ENCODE data around the gene P2RX6. TPM values are rescaled to one million over a fixed set of nuclear protein-coding genes. Genes with fewer than 3 reads are reported as not detected.
A peak's percentile ranks its signal among the peaks of the same experiment; 100 is the strongest.

The P2RX6 gene
- total and polyA plus RNA-seq, 9 of the 15 experiments (the other 6 are each of a cell fraction or from before 2014, with no cell fraction given), result 0.01 to 3.9 (median 1.5) TPM; not detected in 1

DNA sequence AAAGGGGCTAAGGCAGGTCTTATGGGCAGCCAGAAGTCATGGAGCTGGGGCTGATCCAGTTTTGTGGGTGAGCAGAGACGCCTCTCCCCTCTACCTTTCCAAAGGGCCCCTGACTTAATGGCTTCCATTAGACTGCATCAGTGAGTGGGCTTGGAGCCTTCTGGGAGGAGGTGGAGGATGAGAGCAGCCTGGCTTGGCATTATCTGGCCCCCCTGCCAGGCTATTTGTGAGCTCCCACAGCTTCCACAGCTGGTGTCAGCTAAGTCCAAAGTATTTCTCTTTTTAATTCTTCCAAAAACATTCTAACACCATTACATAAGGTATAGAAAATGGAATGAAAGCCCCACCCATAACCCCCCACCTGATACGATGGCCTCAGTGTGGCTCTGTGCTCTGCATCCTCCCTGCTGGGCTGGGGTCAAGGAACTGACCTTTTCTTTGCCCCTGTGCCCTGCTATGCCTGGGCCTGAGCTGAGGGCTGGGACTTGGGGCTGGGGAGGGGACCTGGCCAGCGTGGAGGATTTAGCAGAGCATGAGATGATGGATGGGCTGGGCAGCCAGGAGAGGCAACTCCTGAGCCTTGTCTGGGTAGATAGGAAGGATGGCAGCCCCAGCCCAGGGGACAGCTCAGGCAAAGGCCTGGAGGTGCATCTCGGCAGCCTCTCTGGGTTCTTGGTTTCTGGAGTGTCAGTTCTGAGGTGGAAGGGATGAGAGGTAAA lies 43.9 kb upstream of the P2RX6 start:
- no peaks in the 10 kb centered on the region for H3K9me1 ChIP-seq (ENCODE audit: control insufficient read depth, insufficient read depth, low read length)
- intact Hi-C loops (cut with micrococcal nuclease), result no loop called here
- H3K27ac ChIP-seq (ENCODE audit: extremely low read depth, low read depth, low read length), result no peak overlapping the region
- H3K9me3 ChIP-seq (replicated peaks; ENCODE audit: control insufficient read depth, insufficient read depth, low read depth, low read length), result no peaks in the 10 kb centered on the region
- ATAC-seq (no peak), DNase-seq (ENCODE audit: extremely low read depth in 1 of 4, low spot score in 3 of 4) (no peak), FAIRE-seq (no peak)
- CTCF ChIA-PET (ENCODE audit: low intra/inter-chr PET ratio), result interaction anchor here (0.7 kb wide), 1 partner anchor 85 kb away, joined by 3 read pairs; no protein-coding TSS in a partner anchor
- peaks cover 32 to 50% of the 10 kb centered on the region in 2 experiments; a peak in 4 of 5 replicates for H3K27me3 ChIP-seq (ENCODE audit: control insufficient read depth in 2 of 2, insufficient read depth in 2 of 2, low read length in 2 of 2)
- no peak overlapping the region for H3K4me2 ChIP-seq (ENCODE audit: insufficient read depth, low read length)
- no TSS peak for BruUV-seq (replicated peaks)
- H3K36me3 ChIP-seq (ENCODE audit: control insufficient read depth, insufficient read depth, low read length), result no peaks in the 10 kb centered on the region
- H3K9ac ChIP-seq (ENCODE audit: insufficient read depth in 1 of 2, low read depth in 2 of 2, low read length in 2 of 2), result peak overlapping the region in 1 of 2 experiments; percentile 6; a peak in 1 of 4 replicates
- peaks cover 0 to 45% of the 10 kb centered on the region in 2 experiments; a peak in 3 of 5 replicates for H3K4me1 ChIP-seq (replicated peaks in 1 of 2; ENCODE audit: control insufficient read depth in 2 of 2, insufficient read depth in 2 of 2, low read length in 2 of 2)
- POLR2A ChIA-PET, result interaction anchor here (0.9 to 64.4 kb wide), 5 partner anchors 9 to 86 kb away, joined by 6 to 1556 read pairs (median 177); partner anchors contain the start of genes CRKL, LZTR1 and THAP7
- H2AFZ ChIP-seq (ENCODE audit: low read depth, low read length), result no peak overlapping the region
- 4% methylated on average over 4 of the region's 4 CpGs for WGBS (ENCODE audit: insufficient coverage, low coverage, missing lambda C conversion rate)
- in situ Hi-C loops (cut with MboI), result loop anchor here (25.0 kb wide), 1 partner anchor 166 kb away; no protein-coding TSS in a partner anchor
- H4K20me1 ChIP-seq (replicated peaks; ENCODE audit: control insufficient read depth, insufficient read depth, low read length), result peaks cover 21% of the 10 kb centered on the region
- H3K4me3 ChIP-seq, result no peak overlapping the region
- H3K79me2 ChIP-seq (ENCODE audit: control insufficient read depth, insufficient read depth, low read length), result no peaks in the 10 kb centered on the region
- TF ChIP-seq ZNF717 (CRISPR knock-in tag; IDR thresholded peaks at IDR 0.05) (no peak), ZNF398 (CRISPR knock-in tag; IDR thresholded peaks at IDR 0.05) (no peak), ZNF165 (CRISPR knock-in tag; IDR thresholded peaks at IDR 0.05; ENCODE audit: borderline replicate concordance) (no peak), OTX1 (CRISPR knock-in tag; IDR thresholded peaks at IDR 0.05) (no peak), ZNF324 (CRISPR knock-in tag; IDR thresholded peaks at IDR 0.05) (no peak), CHCHD3 (CRISPR knock-in tag; IDR thresholded peaks at IDR 0.05) (no peak), MAZ (CRISPR knock-in tag; conservative IDR thresholded peaks at IDR 0.05 in 1 of 2, IDR thresholded peaks at IDR 0.05 in 1 of 2) (0 out of 4 replicates have a peak, but pooled peaks of 1 of the 2 experiments have one; percentile 35)
- TF ChIP-seq, protein P1, sequence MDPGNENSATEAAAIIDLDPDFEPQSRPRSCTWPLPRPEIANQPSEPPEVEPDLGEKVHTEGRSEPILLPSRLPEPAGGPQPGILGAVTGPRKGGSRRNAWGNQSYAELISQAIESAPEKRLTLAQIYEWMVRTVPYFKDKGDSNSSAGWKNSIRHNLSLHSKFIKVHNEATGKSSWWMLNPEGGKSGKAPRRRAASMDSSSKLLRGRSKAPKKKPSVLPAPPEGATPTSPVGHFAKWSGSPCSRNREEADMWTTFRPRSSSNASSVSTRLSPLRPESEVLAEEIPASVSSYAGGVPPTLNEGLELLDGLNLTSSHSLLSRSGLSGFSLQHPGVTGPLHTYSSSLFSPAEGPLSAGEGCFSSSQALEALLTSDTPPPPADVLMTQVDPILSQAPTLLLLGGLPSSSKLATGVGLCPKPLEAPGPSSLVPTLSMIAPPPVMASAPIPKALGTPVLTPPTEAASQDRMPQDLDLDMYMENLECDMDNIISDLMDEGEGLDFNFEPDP (CRISPR knock-in tag; IDR thresholded peaks at IDR 0.05), result no peak
- TF ChIP-seq, protein P2, sequence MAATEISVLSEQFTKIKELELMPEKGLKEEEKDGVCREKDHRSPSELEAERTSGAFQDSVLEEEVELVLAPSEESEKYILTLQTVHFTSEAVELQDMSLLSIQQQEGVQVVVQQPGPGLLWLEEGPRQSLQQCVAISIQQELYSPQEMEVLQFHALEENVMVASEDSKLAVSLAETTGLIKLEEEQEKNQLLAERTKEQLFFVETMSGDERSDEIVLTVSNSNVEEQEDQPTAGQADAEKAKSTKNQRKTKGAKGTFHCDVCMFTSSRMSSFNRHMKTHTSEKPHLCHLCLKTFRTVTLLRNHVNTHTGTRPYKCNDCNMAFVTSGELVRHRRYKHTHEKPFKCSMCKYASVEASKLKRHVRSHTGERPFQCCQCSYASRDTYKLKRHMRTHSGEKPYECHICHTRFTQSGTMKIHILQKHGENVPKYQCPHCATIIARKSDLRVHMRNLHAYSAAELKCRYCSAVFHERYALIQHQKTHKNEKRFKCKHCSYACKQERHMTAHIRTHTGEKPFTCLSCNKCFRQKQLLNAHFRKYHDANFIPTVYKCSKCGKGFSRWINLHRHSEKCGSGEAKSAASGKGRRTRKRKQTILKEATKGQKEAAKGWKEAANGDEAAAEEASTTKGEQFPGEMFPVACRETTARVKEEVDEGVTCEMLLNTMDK (IDR thresholded peaks at IDR 0.05; ENCODE audit: borderline replicate concordance, insufficient read depth, low read depth, low read length, poor library complexity, severe bottlenecking), result no peak
- TF ChIP-seq, protein P3, sequence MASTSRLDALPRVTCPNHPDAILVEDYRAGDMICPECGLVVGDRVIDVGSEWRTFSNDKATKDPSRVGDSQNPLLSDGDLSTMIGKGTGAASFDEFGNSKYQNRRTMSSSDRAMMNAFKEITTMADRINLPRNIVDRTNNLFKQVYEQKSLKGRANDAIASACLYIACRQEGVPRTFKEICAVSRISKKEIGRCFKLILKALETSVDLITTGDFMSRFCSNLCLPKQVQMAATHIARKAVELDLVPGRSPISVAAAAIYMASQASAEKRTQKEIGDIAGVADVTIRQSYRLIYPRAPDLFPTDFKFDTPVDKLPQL (IDR thresholded peaks at IDR 0.05; ENCODE audit: extremely low read depth, insufficient read length), result no peak
- TF ChIP-seq, protein P4, sequence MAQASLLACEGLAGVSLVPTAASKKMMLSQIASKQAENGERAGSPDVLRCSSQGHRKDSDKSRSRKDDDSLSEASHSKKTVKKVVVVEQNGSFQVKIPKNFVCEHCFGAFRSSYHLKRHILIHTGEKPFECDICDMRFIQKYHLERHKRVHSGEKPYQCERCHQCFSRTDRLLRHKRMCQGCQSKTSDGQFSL (CRISPR knock-in tag; IDR thresholded peaks at IDR 0.05), result peak; percentile 56; the same call in 1 of the 2 replicates
- TF ChIP-seq, protein P4 (tag; IDR thresholded peaks at IDR 0.05), result no peak

Data from K562 (cell line).